Brain microvascular endothelial cell (primary cell): ENCODE measurements around the gene MAPK4.

Source experiments
- DNase-seq: peaks from one replicate; pipeline ENCODE4 v3.0.0-alpha.2; 2020
- H3K27ac ChIP-seq: fragments of 250-450 bp; sonication (Bioruptor Pico); 2 replicates; pipeline ENCODE4 v1.5.1; 2020; ENCODE audit warnings: mild to moderate bottlenecking, moderate library complexity
- H3K27me3 ChIP-seq: fragments of 250-450 bp; sonication (Bioruptor Pico); replicated peaks from 2 replicates; pipeline ENCODE4 v1.5.1; 2020; ENCODE audit warnings: mild to moderate bottlenecking
- H3K36me3 ChIP-seq: fragments of 250-450 bp; sonication (Bioruptor Pico); replicated peaks from 2 replicates; pipeline ENCODE4 v1.5.1; 2020; ENCODE audit warnings: mild to moderate bottlenecking
- H3K4me3 ChIP-seq: 2 replicates; pipeline ENCODE4 v1.5.1; 2011; ENCODE audit warnings: low read depth, mild to moderate bottlenecking, control low read depth, low read length, moderate library complexity
- in situ Hi-C: cut with HindIII; loops from 2 replicates; pipeline ENCODE4 v1.10.0; 2017; ENCODE audit warnings: low sequenced_read_pairs, low pct_ligation_motif_present
- TF ChIP-seq, protein P1 (sequence below): IDR thresholded peaks from 2 replicates; pipeline ENCODE4 v1.5.1; 2011; ENCODE audit warnings: low read depth, mild to moderate bottlenecking, moderate library complexity, low read length, control low read depth, inconsistent platforms; ENCODE audit errors: missing control alignments

The MAPK4 gene

DNA sequence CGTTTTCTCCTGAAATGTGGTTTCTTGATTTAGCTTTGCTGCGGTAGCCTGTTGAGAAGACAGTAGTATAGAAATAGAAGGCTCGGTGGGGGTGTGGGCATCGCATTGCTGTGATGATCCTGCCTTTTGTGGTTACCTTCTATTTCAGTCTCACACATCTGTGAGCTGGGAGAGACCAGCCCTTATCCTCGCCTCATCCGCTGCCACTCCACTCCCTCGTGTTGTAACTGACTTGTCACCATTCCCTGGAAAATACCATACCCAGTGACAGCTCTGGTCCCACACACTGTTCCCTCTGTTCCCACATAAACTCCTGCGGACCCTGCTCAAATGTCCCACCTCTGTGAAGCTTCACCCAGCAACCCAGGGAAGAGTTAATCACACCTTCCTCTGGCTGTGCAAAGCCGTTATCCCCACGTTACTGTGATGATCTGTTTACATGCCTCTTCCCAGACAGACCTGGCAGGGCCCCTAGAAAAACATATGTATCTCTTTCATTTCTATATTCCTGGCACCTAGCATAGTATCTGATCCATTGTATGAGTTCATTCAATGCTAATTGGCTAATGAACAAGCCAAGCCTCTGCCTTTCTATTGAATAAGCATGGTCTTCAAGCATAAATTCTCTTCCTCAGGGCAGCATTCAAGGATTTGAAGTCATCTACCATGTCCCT lies 114.6 kb downstream of the MAPK4 start:
- DNase-seq = no peak
- Histone ChIP-seq H3K27ac (no peak overlapping the region), H3K4me3 (no peak overlapping the region), H3K27me3 (no peaks in the 10 kb centered on the region), H3K36me3 (no peaks in the 10 kb centered on the region)
- TF ChIP-seq, protein P1, sequence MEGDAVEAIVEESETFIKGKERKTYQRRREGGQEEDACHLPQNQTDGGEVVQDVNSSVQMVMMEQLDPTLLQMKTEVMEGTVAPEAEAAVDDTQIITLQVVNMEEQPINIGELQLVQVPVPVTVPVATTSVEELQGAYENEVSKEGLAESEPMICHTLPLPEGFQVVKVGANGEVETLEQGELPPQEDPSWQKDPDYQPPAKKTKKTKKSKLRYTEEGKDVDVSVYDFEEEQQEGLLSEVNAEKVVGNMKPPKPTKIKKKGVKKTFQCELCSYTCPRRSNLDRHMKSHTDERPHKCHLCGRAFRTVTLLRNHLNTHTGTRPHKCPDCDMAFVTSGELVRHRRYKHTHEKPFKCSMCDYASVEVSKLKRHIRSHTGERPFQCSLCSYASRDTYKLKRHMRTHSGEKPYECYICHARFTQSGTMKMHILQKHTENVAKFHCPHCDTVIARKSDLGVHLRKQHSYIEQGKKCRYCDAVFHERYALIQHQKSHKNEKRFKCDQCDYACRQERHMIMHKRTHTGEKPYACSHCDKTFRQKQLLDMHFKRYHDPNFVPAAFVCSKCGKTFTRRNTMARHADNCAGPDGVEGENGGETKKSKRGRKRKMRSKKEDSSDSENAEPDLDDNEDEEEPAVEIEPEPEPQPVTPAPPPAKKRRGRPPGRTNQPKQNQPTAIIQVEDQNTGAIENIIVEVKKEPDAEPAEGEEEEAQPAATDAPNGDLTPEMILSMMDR = no peak
- in situ Hi-C loops = no loop called here

DNA sequence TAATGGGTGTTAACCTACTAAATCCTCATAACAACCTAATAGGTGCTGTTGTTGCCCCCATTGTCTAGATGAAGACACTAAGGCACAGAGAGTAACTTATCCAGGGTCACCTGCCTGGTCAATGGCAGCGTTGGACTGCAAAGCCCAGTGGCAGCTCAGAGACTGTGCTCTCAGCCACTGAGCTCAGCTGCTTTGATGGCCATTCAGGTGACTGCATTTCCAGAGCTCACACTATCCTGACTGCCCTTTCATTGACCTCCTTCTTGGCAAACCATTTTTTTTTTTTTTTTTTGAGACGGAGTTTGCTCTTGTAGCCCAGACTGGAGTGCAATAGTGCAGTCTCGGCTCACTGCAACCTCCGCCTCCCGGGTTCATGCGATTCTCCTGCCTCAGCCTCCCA lies 115.2 kb downstream of the MAPK4 start:
- H3K27ac ChIP-seq = no peak overlapping the region
- no peak overlapping the region for H3K4me3 ChIP-seq
- DNase-seq = no peak
- TF ChIP-seq, protein P1 = no peak
- in situ Hi-C loops = no loop called here
- H3K36me3 ChIP-seq = no peaks in the 10 kb centered on the region
- no peaks in the 10 kb centered on the region for H3K27me3 ChIP-seq

DNA sequence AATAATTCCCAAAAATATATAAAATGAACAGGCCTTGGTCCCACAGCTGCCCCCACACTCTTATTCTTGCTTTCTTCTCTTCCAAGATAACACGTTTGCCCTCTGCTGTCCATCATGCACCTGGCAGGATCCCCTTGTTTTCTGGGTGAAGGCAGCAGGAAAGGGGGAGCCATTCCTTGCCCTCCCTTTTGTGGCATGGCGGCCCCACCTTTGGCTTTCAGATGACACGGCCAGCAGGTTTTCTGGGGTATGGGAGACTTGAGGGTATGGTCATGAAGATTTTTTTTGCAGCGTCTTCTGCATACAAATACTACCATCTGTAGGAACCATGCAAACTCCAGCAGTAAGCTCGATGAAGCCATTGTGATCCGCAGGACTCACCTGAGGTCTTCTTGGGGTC lies 118.8 kb downstream of the MAPK4 start:
- Histone ChIP-seq H3K27ac (no peak overlapping the region), H3K27me3 (no peaks in the 10 kb centered on the region), H3K4me3 (no peak overlapping the region), H3K36me3 (no peaks in the 10 kb centered on the region)
- in situ Hi-C loops = no loop called here
- no peak for DNase-seq
- TF ChIP-seq, protein P1 = no peak

DNA sequence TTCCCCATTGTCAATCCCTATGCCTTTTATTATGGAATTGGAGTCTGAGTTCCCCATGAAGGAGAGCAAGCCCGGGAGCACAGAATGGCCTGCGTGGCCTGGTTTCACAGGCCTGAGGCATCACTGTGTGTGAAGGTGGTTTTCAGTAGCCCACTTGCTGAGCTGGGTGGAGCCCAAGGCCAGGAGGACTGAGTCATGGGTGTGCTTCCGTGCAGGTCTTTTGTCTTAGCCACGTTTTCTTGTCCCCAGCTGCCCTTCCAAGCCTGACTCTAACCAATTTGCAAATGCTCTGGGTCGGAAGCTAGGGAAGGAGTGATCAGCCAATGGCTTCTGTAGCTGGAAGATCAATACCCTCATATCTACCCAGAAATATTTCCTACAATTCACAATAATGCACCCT lies 119.2 kb downstream of the MAPK4 start:
- in situ Hi-C loops = no loop called here
- TF ChIP-seq, protein P1 = no peak

DNA sequence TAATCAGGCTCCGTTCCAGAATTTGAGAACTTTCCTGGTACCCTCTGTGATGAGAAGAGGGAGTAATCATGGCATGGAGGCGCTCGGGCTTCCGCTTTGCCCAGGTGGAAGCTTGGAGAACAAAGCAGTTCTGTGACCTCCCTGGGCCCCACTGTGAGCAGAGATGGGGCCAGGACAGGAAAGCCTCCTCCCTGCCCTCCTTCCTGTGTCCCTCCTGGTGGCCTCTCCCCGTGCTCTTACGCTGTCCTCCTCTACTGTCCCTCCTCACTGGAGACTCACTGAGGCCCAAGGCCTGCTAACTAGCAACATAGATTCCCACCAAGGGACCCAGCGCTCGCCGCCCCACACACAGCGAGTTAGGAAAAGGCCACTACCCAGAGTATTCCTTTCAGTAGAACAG lies 119.8 kb downstream of the MAPK4 start:
- no peak for DNase-seq
- Histone ChIP-seq H3K27ac (no peak overlapping the region), H3K36me3 (no peaks in the 10 kb centered on the region), H3K27me3 (no peaks in the 10 kb centered on the region), H3K4me3 (no peak overlapping the region)
- TF ChIP-seq, protein P1 = no peak
- in situ Hi-C loops = no loop called here

More for the DNA sequence above, 119.2 kb downstream of the MAPK4 start:
- no peaks in the 10 kb centered on the region for H3K27me3 ChIP-seq
- H3K27ac ChIP-seq = no peak overlapping the region
- no peak overlapping the region for H3K4me3 ChIP-seq
- no peak for DNase-seq
- no peaks in the 10 kb centered on the region for H3K36me3 ChIP-seq

DNA sequence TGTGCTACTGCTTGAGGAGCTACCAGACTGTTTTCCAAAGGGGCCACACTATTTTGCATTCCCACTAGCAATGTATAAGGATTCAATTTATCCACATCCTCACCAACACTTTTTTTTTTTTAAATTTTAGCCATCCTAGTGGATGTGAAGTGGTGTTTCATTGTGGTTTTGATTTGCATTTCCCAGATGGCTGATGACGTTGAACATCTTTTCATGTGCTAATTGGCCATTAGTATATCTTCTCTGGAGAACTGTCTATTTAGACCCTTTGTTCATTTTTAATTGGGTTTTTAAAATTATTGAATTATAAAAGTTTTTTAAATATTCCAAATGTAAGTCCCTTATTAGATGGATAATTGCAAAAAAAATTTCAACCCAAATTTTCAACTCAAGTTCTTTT lies 121.1 kb downstream of the MAPK4 start:
- H3K4me3 ChIP-seq = no peak overlapping the region
- no peak overlapping the region for H3K27ac ChIP-seq
- no peak for DNase-seq
- TF ChIP-seq, protein P1 = no peak
- in situ Hi-C loops = no loop called here
- H3K36me3 ChIP-seq = no peaks in the 10 kb centered on the region
- no peaks in the 10 kb centered on the region for H3K27me3 ChIP-seq
